ENCODE data around the gene KCNIP4.

Gene KCNIP4

GRCh38 chr4:20825505-20825904 is 1123.1 kb downstream of the KCNIP4 start:
- Histone ChIP-seq H3K4me3 (ENCODE audit: low read depth in 1 of 2, low read length in 1 of 2) (no peak overlapping the region), H3K4me1 (ENCODE audit: control insufficient read depth in 1 of 2, insufficient read depth in 1 of 2, low read depth in 1 of 2, low read length in 1 of 2) (no peaks in the 10 kb centered on the region), H3K9me3 (no peaks in the 10 kb centered on the region), H3K27me3 (no peaks in the 10 kb centered on the region), H3K27ac (no peak overlapping the region), H3K36me3 (no peaks in the 10 kb centered on the region)
- TF ChIP-seq CTCF (IDR thresholded peaks at IDR 0.05): no peak

DNA sequence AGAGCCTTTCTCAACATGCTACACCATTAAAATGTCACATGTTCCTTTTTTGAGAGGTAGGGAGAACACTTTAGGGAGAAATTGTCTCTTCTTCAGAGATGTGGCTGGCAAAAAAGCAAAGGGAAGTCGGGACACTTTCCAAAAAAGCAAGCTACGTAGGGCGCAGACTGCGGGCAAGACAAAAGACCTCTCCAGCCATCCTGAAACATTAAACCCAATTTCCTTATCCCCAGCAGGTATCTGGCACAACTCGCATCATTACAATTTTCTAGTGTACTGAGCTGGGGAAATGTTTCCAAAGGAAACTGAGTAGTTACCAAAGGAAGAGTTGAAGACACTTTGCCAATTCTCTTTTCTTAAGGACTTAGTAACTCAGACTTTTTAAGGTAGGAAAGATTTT is 1132.3 kb downstream of the KCNIP4 start:
- no peaks in the 10 kb centered on the region for H3K27me3 ChIP-seq
- no peaks in the 10 kb centered on the region for H3K4me1 ChIP-seq (ENCODE audit: control insufficient read depth in 1 of 2, insufficient read depth in 1 of 2, low read depth in 1 of 2, low read length in 1 of 2)
- no peak overlapping the region for H3K4me3 ChIP-seq (ENCODE audit: low read depth in 1 of 2, low read length in 1 of 2)
- TF ChIP-seq CTCF (IDR thresholded peaks at IDR 0.05): no peak
- H3K9me3 ChIP-seq: no peaks in the 10 kb centered on the region
- no peak overlapping the region for H3K27ac ChIP-seq
- no peaks in the 10 kb centered on the region for H3K36me3 ChIP-seq

DNA sequence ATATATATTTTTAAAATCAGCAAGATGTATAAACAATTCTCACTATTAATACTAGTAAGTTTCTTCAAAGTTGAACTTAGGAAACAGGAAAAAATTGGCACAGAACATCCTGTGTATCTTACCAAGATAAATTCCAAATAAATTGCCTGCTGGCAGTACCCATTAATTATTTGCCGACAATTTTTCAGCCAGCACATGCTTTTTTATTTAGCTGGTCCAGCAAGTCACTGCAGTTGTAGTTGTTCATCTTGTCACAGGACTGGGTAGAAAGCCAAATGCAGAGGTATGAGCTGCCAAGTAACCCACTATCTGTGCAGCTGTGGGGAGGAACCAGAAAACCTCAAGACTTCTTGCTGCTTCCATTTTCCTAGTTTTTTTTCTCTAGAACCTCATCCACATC is 1134.9 kb downstream of the KCNIP4 start:
- H3K4me3 ChIP-seq (ENCODE audit: low read depth in 1 of 2, low read length in 1 of 2): no peak overlapping the region
- no peaks in the 10 kb centered on the region for H3K9me3 ChIP-seq
- H3K36me3 ChIP-seq: no peaks in the 10 kb centered on the region
- TF ChIP-seq CTCF (IDR thresholded peaks at IDR 0.05): no peak
- H3K27me3 ChIP-seq: no peaks in the 10 kb centered on the region
- H3K27ac ChIP-seq: no peak overlapping the region
- H3K4me1 ChIP-seq (ENCODE audit: control insufficient read depth in 1 of 2, insufficient read depth in 1 of 2, low read depth in 1 of 2, low read length in 1 of 2): no peaks in the 10 kb centered on the region

DNA sequence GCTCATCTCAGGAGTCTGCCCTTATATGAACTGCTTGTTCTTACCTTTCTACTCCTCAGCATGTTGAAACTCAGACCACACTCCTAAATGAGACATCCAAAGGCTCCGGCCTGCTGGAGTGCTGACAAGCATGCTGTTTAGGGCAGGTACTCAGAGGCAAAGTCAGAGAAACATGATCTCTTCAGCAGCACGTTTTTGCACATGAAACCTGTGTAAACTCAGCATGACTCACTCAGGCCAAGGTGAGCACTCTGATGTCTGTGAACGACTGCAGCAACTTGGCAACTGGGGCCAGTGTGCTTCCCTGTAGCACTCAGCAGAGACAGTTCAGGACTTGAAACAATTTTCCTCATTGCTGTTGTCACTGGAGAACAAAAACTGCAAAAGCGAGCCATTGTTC is 1138.8 kb downstream of the KCNIP4 start:
- TF ChIP-seq CTCF (IDR thresholded peaks at IDR 0.05): no peak

DNA sequence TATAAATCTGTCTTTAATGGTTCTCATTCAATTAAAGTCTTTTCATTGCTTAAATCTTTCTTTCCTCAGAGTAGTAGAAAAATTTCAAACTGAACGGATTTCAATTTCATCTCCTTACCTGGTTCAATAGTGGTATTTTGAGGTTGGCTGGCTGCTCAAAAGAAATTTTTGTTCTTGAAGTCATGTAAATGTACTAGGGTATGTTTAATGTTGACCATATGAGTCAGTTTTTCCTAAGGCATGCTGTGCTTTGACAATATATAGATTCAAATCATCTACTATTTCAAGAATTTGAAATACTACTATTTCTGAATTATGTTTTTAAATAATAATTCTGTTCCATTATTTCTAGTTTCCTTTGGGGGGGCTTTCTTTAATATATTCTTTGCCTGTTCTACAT is 1142.9 kb downstream of the KCNIP4 start:
- Histone ChIP-seq H3K9me3 (no peaks in the 10 kb centered on the region), H3K4me3 (ENCODE audit: low read depth in 1 of 2, low read length in 1 of 2) (no peak overlapping the region), H3K27ac (no peak overlapping the region), H3K36me3 (no peaks in the 10 kb centered on the region), H3K27me3 (no peaks in the 10 kb centered on the region), H3K4me1 (ENCODE audit: control insufficient read depth in 1 of 2, insufficient read depth in 1 of 2, low read depth in 1 of 2, low read length in 1 of 2) (no peaks in the 10 kb centered on the region)
- TF ChIP-seq CTCF (IDR thresholded peaks at IDR 0.05): no peak

More for the DNA sequence above, 1138.8 kb downstream of the KCNIP4 start:
- Histone ChIP-seq H3K36me3 (no peaks in the 10 kb centered on the region), H3K9me3 (no peaks in the 10 kb centered on the region), H3K4me1 (ENCODE audit: control insufficient read depth in 1 of 2, insufficient read depth in 1 of 2, low read depth in 1 of 2, low read length in 1 of 2) (no peaks in the 10 kb centered on the region), H3K4me3 (ENCODE audit: low read depth in 1 of 2, low read length in 1 of 2) (no peak overlapping the region), H3K27me3 (no peaks in the 10 kb centered on the region), H3K27ac (no peak overlapping the region)

Data from neutrophil (primary cell).